ENCODE results near the gene CST11.

The CST11 gene

GRCh38 chr20:23441850-23442313 is 10.8 kb downstream of the CST11 start:
- H4K20me1 ChIP-seq (ENCODE audit: control insufficient read depth, insufficient read depth, low read depth, low read length) = no peaks in the 10 kb centered on the region
- H3K36me3 ChIP-seq (ENCODE audit: control insufficient read depth, low read length) = no peaks in the 10 kb centered on the region
- no peak overlapping the region for H3K4me3 ChIP-seq (ENCODE audit: low read length)
- H3K9me2 ChIP-seq (replicated peaks; ENCODE audit: control insufficient read depth, low read length) = no peaks in the 10 kb centered on the region
- H3F3A ChIP-seq (ENCODE audit: control insufficient read depth, insufficient read depth) = no peaks in the 10 kb centered on the region
- H3K27me3 ChIP-seq (ENCODE audit: control insufficient read depth, low read length) = peaks cover 2% of the 10 kb centered on the region; the same call in 1 of the 2 replicates
- no peak overlapping the region for H3K4me2 ChIP-seq (ENCODE audit: low read length)
- no peaks in the 10 kb centered on the region for H3K4me1 ChIP-seq (ENCODE audit: control insufficient read depth, low read length)
- no peak overlapping the region for H3K27ac ChIP-seq (ENCODE audit: low read depth, low read length)
- no peaks in the 10 kb centered on the region for H3K9me3 ChIP-seq (ENCODE audit: control insufficient read depth, insufficient read depth, low read length)
- H3K79me2 ChIP-seq (ENCODE audit: control insufficient read depth, low read length) = no peaks in the 10 kb centered on the region
- TF ChIP-seq CTCF (IDR thresholded peaks at IDR 0.05; ENCODE audit: low read depth, low read length, poor library complexity, severe bottlenecking) (peak; percentile 88), EZH2phosphoT487 (IDR thresholded peaks at IDR 0.05; ENCODE audit: borderline replicate concordance, low read length) (no peak)

GRCh38 chr20:23440004-23440403 is 12.7 kb downstream of the CST11 start:
- Histone ChIP-seq H3K4me1 (ENCODE audit: control insufficient read depth, low read length) (no peaks in the 10 kb centered on the region), H3K27me3 (ENCODE audit: control insufficient read depth, low read length) (peaks cover 2% of the 10 kb centered on the region; the same call in 1 of the 2 replicates), H3K79me2 (ENCODE audit: control insufficient read depth, low read length) (no peaks in the 10 kb centered on the region), H3K4me3 (ENCODE audit: low read length) (no peak overlapping the region), H3F3A (ENCODE audit: control insufficient read depth, insufficient read depth) (no peaks in the 10 kb centered on the region), H3K27ac (ENCODE audit: low read depth, low read length) (no peak overlapping the region), H3K9me2 (replicated peaks; ENCODE audit: control insufficient read depth, low read length) (no peaks in the 10 kb centered on the region), H3K9me3 (ENCODE audit: control insufficient read depth, insufficient read depth, low read length) (no peaks in the 10 kb centered on the region), H3K4me2 (ENCODE audit: low read length) (no peak overlapping the region), H3K36me3 (ENCODE audit: control insufficient read depth, low read length) (no peaks in the 10 kb centered on the region), H4K20me1 (ENCODE audit: control insufficient read depth, insufficient read depth, low read depth, low read length) (no peaks in the 10 kb centered on the region)
- TF ChIP-seq EZH2phosphoT487 (IDR thresholded peaks at IDR 0.05; ENCODE audit: borderline replicate concordance, low read length) (no peak), CTCF (IDR thresholded peaks at IDR 0.05; ENCODE audit: low read depth, low read length, poor library complexity, severe bottlenecking) (no peak)

GRCh38 chr20:23438661-23439060 is 14.0 kb downstream of the CST11 start:
- Histone ChIP-seq H3K36me3 (ENCODE audit: control insufficient read depth, low read length) (no peaks in the 10 kb centered on the region), H3F3A (ENCODE audit: control insufficient read depth, insufficient read depth) (no peaks in the 10 kb centered on the region), H3K9me2 (replicated peaks; ENCODE audit: control insufficient read depth, low read length) (no peaks in the 10 kb centered on the region), H3K27ac (ENCODE audit: low read depth, low read length) (no peak overlapping the region), H3K9me3 (ENCODE audit: control insufficient read depth, insufficient read depth, low read length) (no peaks in the 10 kb centered on the region), H3K4me1 (ENCODE audit: control insufficient read depth, low read length) (no peaks in the 10 kb centered on the region), H3K27me3 (ENCODE audit: control insufficient read depth, low read length) (peaks cover 2% of the 10 kb centered on the region; the same call in 1 of the 2 replicates), H4K20me1 (ENCODE audit: control insufficient read depth, insufficient read depth, low read depth, low read length) (no peaks in the 10 kb centered on the region), H3K4me2 (ENCODE audit: low read length) (no peak overlapping the region), H3K79me2 (ENCODE audit: control insufficient read depth, low read length) (no peaks in the 10 kb centered on the region), H3K4me3 (ENCODE audit: low read length) (no peak overlapping the region)
- TF ChIP-seq CTCF (IDR thresholded peaks at IDR 0.05; ENCODE audit: low read depth, low read length, poor library complexity, severe bottlenecking) (no peak), EZH2phosphoT487 (IDR thresholded peaks at IDR 0.05; ENCODE audit: borderline replicate concordance, low read length) (no peak)

Data from DOHH2 (cell line).